Mammary epithelial cell (primary cell): ENCODE measurements around the gene GBP7.

ENCODE experiments used
- EZH2 ChIP-seq: IDR thresholded peaks from 2 replicates; pipeline ENCODE4 v1.6.1; 2012; ENCODE audit warnings: low read length, inconsistent platforms, borderline replicate concordance
- TF ChIP-seq, protein P1 (sequence below), 2 donors: IDR thresholded peaks in 1 of 2; conservative IDR thresholded peaks in 1 of 2; 2 replicates each; pipeline ENCODE4 v1.5.1; 2011 to 2012; ENCODE audit warnings: inconsistent platforms in 2 of 2, low read length in 2 of 2, mild to moderate bottlenecking in 2 of 2, control low read depth in 1 of 2, low read depth in 1 of 2; ENCODE audit not compliant: insufficient read depth in 1 of 2; ENCODE audit errors: extremely low read depth in 1 of 2

DNA sequence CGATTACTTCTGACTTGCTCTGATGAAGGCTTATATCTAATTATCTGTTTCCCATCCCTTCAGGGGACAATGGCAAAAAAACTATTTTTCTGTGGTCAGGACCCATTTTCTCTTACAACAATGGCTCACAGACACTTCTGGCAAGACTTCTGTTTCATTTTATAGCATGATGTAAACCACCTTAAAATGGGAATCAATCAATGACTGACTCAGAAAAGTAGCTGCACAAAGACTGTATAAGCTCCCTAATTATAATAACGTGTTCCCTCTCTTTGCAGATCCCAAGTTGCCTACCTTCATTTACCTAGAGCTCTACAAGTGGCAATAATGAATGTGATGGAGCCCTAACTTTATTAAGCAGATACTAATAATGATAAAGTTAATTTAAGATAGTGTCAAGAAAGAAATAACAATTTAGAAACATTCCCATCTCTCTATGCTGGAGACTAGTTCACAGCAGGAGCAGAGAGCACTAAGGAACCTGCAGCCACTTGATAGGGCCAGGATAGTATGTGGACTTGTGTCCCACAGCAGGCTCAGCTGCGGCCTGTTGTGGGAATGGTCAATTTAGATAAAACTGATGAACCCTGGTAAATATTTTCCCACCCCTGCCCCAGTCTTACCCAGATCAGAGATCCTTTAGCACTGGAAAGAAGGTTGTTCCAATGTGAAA is 50.4 kb downstream of the GBP7 start:
- TF ChIP-seq, protein P1, sequence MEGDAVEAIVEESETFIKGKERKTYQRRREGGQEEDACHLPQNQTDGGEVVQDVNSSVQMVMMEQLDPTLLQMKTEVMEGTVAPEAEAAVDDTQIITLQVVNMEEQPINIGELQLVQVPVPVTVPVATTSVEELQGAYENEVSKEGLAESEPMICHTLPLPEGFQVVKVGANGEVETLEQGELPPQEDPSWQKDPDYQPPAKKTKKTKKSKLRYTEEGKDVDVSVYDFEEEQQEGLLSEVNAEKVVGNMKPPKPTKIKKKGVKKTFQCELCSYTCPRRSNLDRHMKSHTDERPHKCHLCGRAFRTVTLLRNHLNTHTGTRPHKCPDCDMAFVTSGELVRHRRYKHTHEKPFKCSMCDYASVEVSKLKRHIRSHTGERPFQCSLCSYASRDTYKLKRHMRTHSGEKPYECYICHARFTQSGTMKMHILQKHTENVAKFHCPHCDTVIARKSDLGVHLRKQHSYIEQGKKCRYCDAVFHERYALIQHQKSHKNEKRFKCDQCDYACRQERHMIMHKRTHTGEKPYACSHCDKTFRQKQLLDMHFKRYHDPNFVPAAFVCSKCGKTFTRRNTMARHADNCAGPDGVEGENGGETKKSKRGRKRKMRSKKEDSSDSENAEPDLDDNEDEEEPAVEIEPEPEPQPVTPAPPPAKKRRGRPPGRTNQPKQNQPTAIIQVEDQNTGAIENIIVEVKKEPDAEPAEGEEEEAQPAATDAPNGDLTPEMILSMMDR (conservative IDR thresholded peaks at IDR 0.05 in 1 of 2, IDR thresholded peaks at IDR 0.05 in 1 of 2; ENCODE audit: extremely low read depth in 1 of 2, insufficient read depth in 1 of 2, low read depth in 1 of 2, low read length in 2 of 2) = no peak
- no peak for TF ChIP-seq EZH2
